IPS-18c (cell line): ENCODE results near the gene MON2.

Experiments used
- H3K4me3 ChIP-seq: 2 replicates; pipeline ENCODE4 v1.7.0; 2013; ENCODE audit warnings: low read depth, mild to moderate bottlenecking, low read length, moderate library complexity; ENCODE audit not compliant: insufficient read depth
- H3K9me3 ChIP-seq: one replicate; pipeline ENCODE4 v1.6.1; 2013; ENCODE audit warnings: mild to moderate bottlenecking, low read length, moderate library complexity; ENCODE audit not compliant: control insufficient read depth, insufficient read depth

MON2 gene

GRCh38 chr12:62584619-62585018 is 118.0 kb downstream of the MON2 start:
- no peak overlapping the region for H3K4me3 ChIP-seq
- H3K9me3 ChIP-seq = no peaks in the 10 kb centered on the region

- no peaks in the 10 kb centered on the region for H3K9me3 ChIP-seq
- no peak overlapping the region for H3K4me3 ChIP-seq
These were observed 120.2 kb downstream of the MON2 start for GRCh38 chr12:62586850-62587249.

- H3K4me3 ChIP-seq = no peak overlapping the region
- no peaks in the 10 kb centered on the region for H3K9me3 ChIP-seq
These were observed 122.3 kb downstream of the MON2 start for GRCh38 chr12:62588916-62589315.

- H3K9me3 ChIP-seq = no peaks in the 10 kb centered on the region
These were observed 130.6 kb downstream of the MON2 start for GRCh38 chr12:62597253-62597652.

GRCh38 chr12:62598846-62599245 is 132.2 kb downstream of the MON2 start:
- no peak overlapping the region for H3K4me3 ChIP-seq

More at GRCh38 chr12:62597253-62597652, 130.6 kb downstream of the MON2 start:
- no peak overlapping the region for H3K4me3 ChIP-seq

GRCh38 chr12:62599854-62600437 is 133.3 kb downstream of the MON2 start:
- Histone ChIP-seq H3K9me3 (no peaks in the 10 kb centered on the region), H3K4me3 (no peak overlapping the region)

More at GRCh38 chr12:62598846-62599245, 132.2 kb downstream of the MON2 start:
- H3K9me3 ChIP-seq = no peaks in the 10 kb centered on the region

GRCh38 chr12:62601765-62602164 is 135.1 kb downstream of the MON2 start:
- H3K4me3 ChIP-seq = no peak overlapping the region
- no peaks in the 10 kb centered on the region for H3K9me3 ChIP-seq

- H3K4me3 ChIP-seq = peak overlapping the region; percentile 85
These were observed 135.8 kb downstream of the MON2 start for GRCh38 chr12:62602255-62603060.

GRCh38 chr12:62603061-62603810 is 136.6 kb downstream of the MON2 start:
- peak overlapping the region; percentile 85 for H3K4me3 ChIP-seq
- H3K9me3 ChIP-seq = no peaks in the 10 kb centered on the region

More at GRCh38 chr12:62602255-62603060, 135.8 kb downstream of the MON2 start:
- H3K9me3 ChIP-seq = no peaks in the 10 kb centered on the region

- H3K4me3 ChIP-seq = peak overlapping the region; percentile 85
- H3K9me3 ChIP-seq = no peaks in the 10 kb centered on the region
These were observed 137.1 kb downstream of the MON2 start for GRCh38 chr12:62603811-62604098.

- H3K9me3 ChIP-seq = no peaks in the 10 kb centered on the region
- peak overlapping the region; percentile 85 for H3K4me3 ChIP-seq
These were observed 137.7 kb downstream of the MON2 start for GRCh38 chr12:62604373-62604772.

- Histone ChIP-seq H3K9me3 (no peaks in the 10 kb centered on the region), H3K4me3 (peak overlapping the region; percentile 32)
These were observed 138.2 kb downstream of the MON2 start for GRCh38 chr12:62604871-62605270.

GRCh38 chr12:62605981-62606380 is 139.4 kb downstream of the MON2 start:
- H3K4me3 ChIP-seq = no peak overlapping the region
- no peaks in the 10 kb centered on the region for H3K9me3 ChIP-seq

- Histone ChIP-seq H3K9me3 (no peaks in the 10 kb centered on the region), H3K4me3 (no peak overlapping the region)
These were observed 140.0 kb downstream of the MON2 start for GRCh38 chr12:62606654-62607053.

GRCh38 chr12:62613081-62613480 is 146.5 kb downstream of the MON2 start:
- no peaks in the 10 kb centered on the region for H3K9me3 ChIP-seq
- no peak overlapping the region for H3K4me3 ChIP-seq

- no peak overlapping the region for H3K4me3 ChIP-seq
- no peaks in the 10 kb centered on the region for H3K9me3 ChIP-seq
These were observed 151.7 kb downstream of the MON2 start for GRCh38 chr12:62618319-62618718.

- no peak overlapping the region for H3K4me3 ChIP-seq
These were observed 152.3 kb downstream of the MON2 start for GRCh38 chr12:62618930-62619329.

GRCh38 chr12:62621101-62621638 is 154.5 kb downstream of the MON2 start:
- Histone ChIP-seq H3K4me3 (no peak overlapping the region), H3K9me3 (no peaks in the 10 kb centered on the region)

More at GRCh38 chr12:62618930-62619329, 152.3 kb downstream of the MON2 start:
- no peaks in the 10 kb centered on the region for H3K9me3 ChIP-seq
